Esophagus muscularis mucosa (tissue), 3 donors: Measurements from ENCODE around the gene SH3RF2.

ENCODE experiments used
- POLR2A ChIP-seq: fragments of 450-650 bp; IDR thresholded peaks from one replicate; pipeline ENCODE4 v1.6.1; 2017; ENCODE audit warnings: antibody characterized with exemption, moderate library complexity, mild to moderate bottlenecking, low read depth
- POLR2AphosphoS5 ChIP-seq, 2 donors: sonication (generic); formaldehyde crosslinking; IDR thresholded peaks; one replicate each; pipeline ENCODE4 v1.6.1; 2017; ENCODE audit warnings: antibody characterized with exemption in 2 of 2
- TF ChIP-seq, protein P1 (sequence below), 3 experiments: fragments of 200-600 bp in 2 of 3; fragments of 450-650 bp in 1 of 3; sonication (generic) in 2 of 3; IDR thresholded peaks; one replicate each; pipeline ENCODE4 v1.5.1; 2017 to 2019; ENCODE audit warnings: antibody characterized with exemption in 3 of 3, mild to moderate bottlenecking in 2 of 3, moderate library complexity in 1 of 3

- TF ChIP-seq POLR2A (no peak), POLR2AphosphoS5 (IDR thresholded peaks at IDR 0.05) (no peak)
- TF ChIP-seq, protein P1, sequence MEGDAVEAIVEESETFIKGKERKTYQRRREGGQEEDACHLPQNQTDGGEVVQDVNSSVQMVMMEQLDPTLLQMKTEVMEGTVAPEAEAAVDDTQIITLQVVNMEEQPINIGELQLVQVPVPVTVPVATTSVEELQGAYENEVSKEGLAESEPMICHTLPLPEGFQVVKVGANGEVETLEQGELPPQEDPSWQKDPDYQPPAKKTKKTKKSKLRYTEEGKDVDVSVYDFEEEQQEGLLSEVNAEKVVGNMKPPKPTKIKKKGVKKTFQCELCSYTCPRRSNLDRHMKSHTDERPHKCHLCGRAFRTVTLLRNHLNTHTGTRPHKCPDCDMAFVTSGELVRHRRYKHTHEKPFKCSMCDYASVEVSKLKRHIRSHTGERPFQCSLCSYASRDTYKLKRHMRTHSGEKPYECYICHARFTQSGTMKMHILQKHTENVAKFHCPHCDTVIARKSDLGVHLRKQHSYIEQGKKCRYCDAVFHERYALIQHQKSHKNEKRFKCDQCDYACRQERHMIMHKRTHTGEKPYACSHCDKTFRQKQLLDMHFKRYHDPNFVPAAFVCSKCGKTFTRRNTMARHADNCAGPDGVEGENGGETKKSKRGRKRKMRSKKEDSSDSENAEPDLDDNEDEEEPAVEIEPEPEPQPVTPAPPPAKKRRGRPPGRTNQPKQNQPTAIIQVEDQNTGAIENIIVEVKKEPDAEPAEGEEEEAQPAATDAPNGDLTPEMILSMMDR (IDR thresholded peaks at IDR 0.05), result no peak
Observed at GRCh38 chr5:145979270-145980223, 43.2 kb downstream of the SH3RF2 start.
